AG04450 (cell line): Measurements from ENCODE around the gene TNFRSF14. TPM values are rescaled to one million over a fixed set of nuclear protein-coding genes. Genes with fewer than 3 reads are reported as not detected.

ENCODE experiments used
- CTCF ChIA-PET: fragments of 300-600, 350-600 bp; formaldehyde crosslinking; extraction: SDS; loops from one replicate; lab custom pipeline; 2022; ENCODE audit warnings: antibody characterized with exemption, inconsistent platforms; lab: Charles Lee
- POLR2A ChIA-PET: fragments of 350-600 bp; formaldehyde crosslinking; extraction: SDS; loops from one replicate; lab custom pipeline; 2021; ENCODE audit warnings: antibody characterized with exemption, inconsistent platforms; lab: Yijun Ruan, JAX
- DNase-seq: peaks from one replicate; pipeline ENCODE4 v3.0.0-alpha.2; 2011; ENCODE audit warnings: low read depth, low spot score
- H3K27ac ChIP-seq: one replicate; pipeline ENCODE4 v1.5.1; 2012; ENCODE audit warnings: low read depth, low read length, control low read depth
- H3K27me3 ChIP-seq: one replicate; pipeline ENCODE4 v1.6.0; 2012; ENCODE audit warnings: low read length; ENCODE audit not compliant: control insufficient read depth, insufficient read depth
- H3K4me3 ChIP-seq: 2 replicates; pipeline ENCODE4 v1.5.1; 2011; ENCODE audit warnings: mild to moderate bottlenecking, low read depth, low read length, control low read depth
- H3K9me3 ChIP-seq: 2 replicates; pipeline ENCODE4 v1.5.1; 2012; ENCODE audit warnings: low read length; ENCODE audit not compliant: control insufficient read depth, insufficient read depth
- CTCF ChIP-seq: IDR thresholded peaks from 2 replicates; pipeline ENCODE4 v1.5.1; 2011; ENCODE audit warnings: low read depth, low read length, control low read depth, inconsistent platforms
- polyA plus RNA-seq: library from polyadenylated mRNA; depleted of rRNA; stranded (reverse); fragments of >200 nt; gene quantifications from 2 replicates; pipeline ENCODE4 v1.2.3, GENCODE V29; 2011

TNFRSF14 gene
- polyA plus RNA-seq, 1 experiment: 5.4 TPM

DNA sequence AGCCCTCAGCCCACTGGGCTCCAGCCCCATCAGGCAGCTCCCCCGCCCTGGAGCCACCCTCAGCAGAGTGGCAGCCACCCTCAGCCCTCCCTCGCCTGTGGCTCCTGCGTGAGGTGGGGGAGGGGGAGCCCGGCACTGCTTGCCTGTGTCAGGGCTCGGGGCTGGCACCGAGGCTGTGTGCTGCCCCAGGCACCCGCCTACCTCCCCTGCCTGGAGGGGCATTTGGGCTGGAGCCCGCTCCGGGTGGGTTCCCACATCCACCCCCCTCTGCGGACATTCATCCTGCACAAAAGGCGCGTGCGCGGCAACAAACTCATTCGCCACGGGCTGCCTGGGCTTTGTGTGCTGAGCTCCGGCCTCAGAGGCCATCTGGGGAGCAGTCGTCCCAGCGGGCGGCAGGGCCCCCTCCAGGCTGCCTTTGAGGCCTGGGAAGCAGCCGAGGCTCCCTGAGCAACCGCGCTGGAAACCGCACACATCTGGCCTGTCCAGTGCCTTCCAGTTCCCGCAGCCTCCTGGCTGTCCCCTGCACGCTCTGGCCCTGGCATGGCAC lies 12.6 kb upstream of the TNFRSF14 start:
- Histone ChIP-seq H3K4me3 (no peak overlapping the region), H3K27me3 (peaks cover 5% of the 10 kb centered on the region), H3K27ac (no peak overlapping the region), H3K9me3 (no peaks in the 10 kb centered on the region)
- no peak; the same call in 1 of the 2 replicates for TF ChIP-seq CTCF
- DNase-seq: no peak
- ChIA-PET CTCF (interaction anchor here (1.6 kb wide), 1 partner anchor 41 kb away, joined by 3 read pairs; no protein-coding TSS in a partner anchor), POLR2A (no interaction called here)

- TF ChIP-seq CTCF: no peak
- H3K27ac ChIP-seq: no peak overlapping the region
- no peaks in the 10 kb centered on the region for H3K27me3 ChIP-seq
- CTCF ChIA-PET: interaction anchor here (1.6 kb wide), 1 partner anchor 40 kb away, joined by 3 read pairs; no protein-coding TSS in a partner anchor
- H3K4me3 ChIP-seq: no peak overlapping the region
- H3K9me3 ChIP-seq: no peaks in the 10 kb centered on the region
- POLR2A ChIA-PET: no interaction called here
- no peak for DNase-seq
These were observed 11.9 kb upstream of the TNFRSF14 start for GRCh38 chr1:2544093-2544874.

- Histone ChIP-seq H3K4me3 (no peak overlapping the region), H3K9me3 (no peaks in the 10 kb centered on the region), H3K27me3 (no peaks in the 10 kb centered on the region), H3K27ac (no peak overlapping the region)
- no peak for DNase-seq
- POLR2A ChIA-PET: interaction anchor here (1.1 kb wide), 1 partner anchor 19 kb away, joined by 6 read pairs; the partner anchor contains the start of gene PANK4
- CTCF ChIA-PET: interaction anchor here (1.6 kb wide), 1 partner anchor 40 kb away, joined by 3 read pairs; no protein-coding TSS in a partner anchor
- no peak for TF ChIP-seq CTCF
These were observed 11.1 kb upstream of the TNFRSF14 start for GRCh38 chr1:2544875-2545640.

GRCh38 chr1:2545754-2546514 lies 10.2 kb upstream of the TNFRSF14 start:
- Histone ChIP-seq H3K4me3 (peak overlapping the region; percentile 58), H3K27me3 (no peaks in the 10 kb centered on the region), H3K9me3 (no peaks in the 10 kb centered on the region), H3K27ac (peak overlapping the region; percentile 31)
- POLR2A ChIA-PET: interaction anchor here (1.1 kb wide), 1 partner anchor 19 kb away, joined by 6 read pairs; the partner anchor contains the start of gene PANK4
- CTCF ChIA-PET: interaction anchor here (2.3 kb wide), 1 partner anchor 86 kb away, joined by 8 read pairs; no protein-coding TSS in a partner anchor
- TF ChIP-seq CTCF: no peak
- DNase-seq: no peak
